Endothelial cell of umbilical vein (primary cell): ENCODE results near the gene PID1.

ENCODE experiments used
- POLR2A ChIP-seq: IDR thresholded peaks from 2 replicates; pipeline ENCODE4 v1.6.1; 2012; ENCODE audit warnings: low read depth, mild to moderate bottlenecking, control low read depth, low read length
- POLR2AphosphoS5 ChIP-seq: IDR thresholded peaks from 2 replicates; pipeline ENCODE4 v1.6.1; 2012; ENCODE audit warnings: low read depth, mild to moderate bottlenecking, control low read depth, low read length, moderate library complexity; ENCODE audit not compliant: insufficient read depth

DNA sequence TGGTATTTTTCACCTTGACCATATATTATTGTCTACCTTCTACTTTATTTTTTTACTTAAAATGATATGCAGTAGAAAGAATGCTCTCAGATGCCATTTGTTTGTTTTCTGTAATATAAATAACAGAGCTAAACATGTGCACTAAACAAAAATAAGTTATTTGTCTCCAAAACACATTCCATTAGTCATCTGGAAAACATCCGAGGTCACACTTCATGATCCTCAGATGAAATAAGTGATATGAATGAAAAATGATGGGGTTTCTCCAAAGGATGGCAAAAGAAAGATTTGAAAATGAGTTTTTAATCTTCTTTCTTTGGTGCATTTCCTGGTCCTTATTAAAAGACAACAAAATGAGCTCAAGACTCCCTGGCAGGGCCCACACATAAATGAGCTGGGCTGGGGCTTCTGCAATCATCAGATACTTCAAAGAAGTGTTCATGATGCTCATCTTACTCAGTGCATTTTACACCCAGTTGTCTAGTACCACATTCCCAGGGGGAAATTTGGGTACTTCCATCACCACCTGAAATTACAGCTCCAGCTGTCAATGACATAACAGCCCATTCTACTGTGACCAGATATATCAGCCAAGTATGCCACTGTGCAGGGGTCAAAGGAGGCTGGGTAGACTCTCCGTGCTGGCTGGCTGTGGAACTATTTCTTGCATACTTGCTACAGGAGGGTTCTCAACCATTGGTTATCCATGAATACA, 283.5 kb downstream of the PID1 start:
- TF ChIP-seq POLR2A, result no peak
- no peak for TF ChIP-seq POLR2AphosphoS5
